ENCODE measurements around the gene SLC24A3.
A peak's percentile ranks its signal among the peaks of the same experiment; 100 is the strongest.

Gene SLC24A3

GRCh38 chr20:19396460-19397081, 184.1 kb downstream of the SLC24A3 start:
- no peak for TF ChIP-seq CTCF (IDR thresholded peaks at IDR 0.05; ENCODE audit: low read depth, low read length)
- no peak overlapping the region for H3K4me3 ChIP-seq (replicated peaks in 1 of 2; ENCODE audit: low read depth in 2 of 2, low read length in 2 of 2)
- DNase-seq (ENCODE audit: low read depth in 2 of 2): no peak

DNA sequence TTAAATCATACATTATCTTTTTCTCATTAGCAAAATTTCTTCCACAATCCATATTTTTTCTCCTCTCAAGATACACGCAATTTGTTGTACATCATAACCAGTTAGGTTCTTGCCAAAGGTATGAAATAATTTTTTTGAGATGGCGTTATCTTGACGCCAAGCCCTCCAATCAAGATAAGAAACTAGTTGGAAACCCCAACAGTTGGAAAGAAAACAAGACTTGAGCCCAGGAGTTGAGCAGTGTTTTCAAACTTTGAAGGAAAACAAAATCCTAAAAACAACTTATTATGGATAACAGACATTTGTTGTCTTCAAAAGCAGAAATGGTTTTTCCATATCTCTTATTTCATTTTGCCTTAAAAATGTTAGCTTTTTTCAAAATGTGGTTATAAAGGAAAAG, 184.8 kb downstream of the SLC24A3 start:
- H3K4me3 ChIP-seq (replicated peaks in 1 of 2; ENCODE audit: low read depth in 2 of 2, low read length in 2 of 2): no peak overlapping the region
- TF ChIP-seq CTCF (IDR thresholded peaks at IDR 0.05; ENCODE audit: low read depth, low read length): no peak
- DNase-seq (ENCODE audit: low read depth in 2 of 2): no peak

GRCh38 chr20:19397666-19398065, 185.2 kb downstream of the SLC24A3 start:
- H3K4me3 ChIP-seq (replicated peaks in 1 of 2; ENCODE audit: low read depth in 2 of 2, low read length in 2 of 2): no peak overlapping the region
- peak in 1 of 2 donors; percentile 53 for DNase-seq (ENCODE audit: low read depth in 2 of 2)
- no peak for TF ChIP-seq CTCF (IDR thresholded peaks at IDR 0.05; ENCODE audit: low read depth, low read length)

- no peak for TF ChIP-seq CTCF (IDR thresholded peaks at IDR 0.05; ENCODE audit: low read depth, low read length)
Measured at GRCh38 chr20:19401096-19401495, 188.7 kb downstream of the SLC24A3 start.

GRCh38 chr20:19403549-19403948, 191.1 kb downstream of the SLC24A3 start:
- H3K4me3 ChIP-seq (replicated peaks in 1 of 2; ENCODE audit: low read depth in 2 of 2, low read length in 2 of 2): no peak overlapping the region
- DNase-seq (ENCODE audit: low read depth in 2 of 2): no peak
- no peak for TF ChIP-seq CTCF (IDR thresholded peaks at IDR 0.05; ENCODE audit: low read depth, low read length)

More at GRCh38 chr20:19401096-19401495, 188.7 kb downstream of the SLC24A3 start:
- no peak for DNase-seq (ENCODE audit: low read depth in 2 of 2)
- no peak overlapping the region for H3K4me3 ChIP-seq (replicated peaks in 1 of 2; ENCODE audit: low read depth in 2 of 2, low read length in 2 of 2)

DNA sequence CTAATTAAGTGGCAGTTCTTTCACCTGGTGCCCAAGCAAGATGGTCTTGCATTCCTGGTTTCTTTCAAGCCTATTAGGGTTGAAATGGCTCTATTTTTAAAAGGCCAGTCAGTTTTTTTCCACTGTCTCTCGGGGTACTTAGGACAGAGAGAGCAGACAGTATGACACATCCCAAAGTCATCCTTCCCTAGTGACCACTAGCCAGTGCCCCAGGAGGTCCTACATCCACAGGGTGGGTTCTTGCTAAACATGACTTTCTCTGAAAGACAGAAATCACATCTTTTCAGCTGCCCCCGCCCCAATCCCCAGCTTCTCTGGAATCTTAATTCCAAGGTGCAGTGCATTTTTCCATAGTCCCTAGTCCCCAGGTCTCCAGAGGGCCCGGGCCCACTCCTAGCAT, 192.4 kb downstream of the SLC24A3 start:
- peak in 1 of 2 donors; percentile 38 for DNase-seq (ENCODE audit: low read depth in 2 of 2)
- TF ChIP-seq CTCF (IDR thresholded peaks at IDR 0.05; ENCODE audit: low read depth, low read length): no peak
- H3K4me3 ChIP-seq (replicated peaks in 1 of 2; ENCODE audit: low read depth in 2 of 2, low read length in 2 of 2): no peak overlapping the region

DNA sequence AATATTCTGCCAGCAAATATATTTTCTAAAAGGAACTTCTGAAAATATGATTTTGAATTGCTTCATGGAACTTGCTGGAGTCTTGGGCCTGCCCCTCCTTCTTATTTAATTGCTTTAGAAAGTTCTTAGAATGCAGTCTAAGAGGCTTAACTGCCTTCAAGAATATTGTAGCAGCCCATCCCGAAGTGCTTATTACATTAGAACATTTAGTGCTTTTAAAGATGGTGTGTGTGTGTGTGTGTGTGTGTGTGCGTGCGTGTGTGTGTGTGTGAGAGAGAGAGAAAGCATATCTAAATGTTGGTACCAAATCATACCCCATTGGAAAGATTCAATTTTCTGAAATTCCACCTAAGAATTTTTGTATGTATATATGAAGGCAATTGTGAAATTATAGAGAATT, 193.5 kb downstream of the SLC24A3 start:
- no peak overlapping the region for H3K4me3 ChIP-seq (replicated peaks in 1 of 2; ENCODE audit: low read depth in 2 of 2, low read length in 2 of 2)
- TF ChIP-seq CTCF (IDR thresholded peaks at IDR 0.05; ENCODE audit: low read depth, low read length): no peak
- DNase-seq (ENCODE audit: low read depth in 2 of 2): no peak

Data from cardiac fibroblast (primary cell).